HG03521 (cell line): ENCODE data around the gene SEC23B.
"Not testable (repeated sequence)": the region's sequence is repeated elsewhere in the genome, so short reads cannot be mapped to it uniquely, and the experiment has no call there.

ENCODE experiments used
- ATAC-seq: cut with Tn5 transposase; IDR thresholded peaks from one replicate; pipeline ENCODE4 v1.9.1; 2021; ENCODE audit warnings: mild to moderate bottlenecking, moderate library complexity; ENCODE audit not compliant: unreplicated experiment

The SEC23B gene

GRCh38 chr20:18524646-18525045 is 16.9 kb downstream of the SEC23B start:
- ATAC-seq = no peak

GRCh38 chr20:18526761-18527160 is 19.0 kb downstream of the SEC23B start:
- not testable (repeated sequence) for ATAC-seq

GRCh38 chr20:18527339-18527738 is 19.6 kb downstream of the SEC23B start:
- ATAC-seq = no peak

- no peak for ATAC-seq
Measured at GRCh38 chr20:18527836-18528235, 20.1 kb downstream of the SEC23B start.

- ATAC-seq = no peak
Measured at GRCh38 chr20:18529041-18529440, 21.3 kb downstream of the SEC23B start.

- ATAC-seq = no peak
Measured at GRCh38 chr20:18532626-18533025, 24.9 kb downstream of the SEC23B start.

GRCh38 chr20:18533491-18533890 is 25.8 kb downstream of the SEC23B start:
- no peak for ATAC-seq

- no peak for ATAC-seq
Measured at GRCh38 chr20:18533978-18534644, 26.4 kb downstream of the SEC23B start.

GRCh38 chr20:18537651-18538050 is 29.9 kb downstream of the SEC23B start:
- ATAC-seq = no peak

- no peak for ATAC-seq
Measured at GRCh38 chr20:18541741-18542140, 34.0 kb downstream of the SEC23B start.

GRCh38 chr20:18543216-18543615 is 35.5 kb downstream of the SEC23B start:
- ATAC-seq = no peak

GRCh38 chr20:18543932-18544331 is 36.2 kb downstream of the SEC23B start:
- ATAC-seq = no peak

GRCh38 chr20:18545566-18545965 is 37.8 kb downstream of the SEC23B start:
- ATAC-seq = no peak

GRCh38 chr20:18548465-18548864 is 40.7 kb downstream of the SEC23B start:
- no peak for ATAC-seq

GRCh38 chr20:18553746-18554145 is 46.0 kb downstream of the SEC23B start:
- no peak for ATAC-seq

GRCh38 chr20:18566892-18567738 is 59.4 kb downstream of the SEC23B start, which contains the start of gene SMIM26:
Gene SMIM26, plus strand, starts transcription at chr20:18567432. Its CDS starts 47 bp downstream, at chr20:18567479.
- peak; percentile 99 for ATAC-seq

- no peak for ATAC-seq
Measured at GRCh38 chr20:18567739-18568091, 60.0 kb downstream of the SEC23B start.

GRCh38 chr20:18571009-18571408 is 63.3 kb downstream of the SEC23B start:
- no peak for ATAC-seq

GRCh38 chr20:18571578-18571977 is 63.8 kb downstream of the SEC23B start:
- no peak for ATAC-seq

- ATAC-seq = no peak
Measured at GRCh38 chr20:18577942-18578341, 70.2 kb downstream of the SEC23B start.

- ATAC-seq = no peak
Measured at GRCh38 chr20:18578581-18578980, 70.8 kb downstream of the SEC23B start.

GRCh38 chr20:18580012-18580411 is 72.3 kb downstream of the SEC23B start:
- no peak for ATAC-seq
